ENCODE data around the gene ADPRS. TPM values are rescaled to one million over a fixed set of nuclear protein-coding genes. Genes with fewer than 3 reads are reported as not detected.
A peak's percentile ranks its signal among the peaks of the same experiment; 100 is the strongest.

ADPRS gene
- total RNA-seq, 1 donor from 2014 or later = 23.9 TPM

GRCh38 chr1:36125129-36125991, 36.7 kb downstream of the ADPRS start, which contains the start of gene COL8A2:
TSS of gene COL8A2 (minus strand) at chr1:36125222. CDS start at chr1:36100242, 24,980 bp downstream.
- POLR2A ChIA-PET = no interaction called here
- intact Hi-C loops (cut with micrococcal nuclease) = no loop called here
- CTCF ChIA-PET = no interaction called here
- no peak for TF ChIP-seq CTCF (IDR thresholded peaks at IDR 0.05)
- Mint-ChIP-seq H3K27ac (peak within 1 kb of the TSS; percentile 56), H3K9me3 (no peaks in the 10 kb centered on the region), H3K4me1 (peaks cover 30% of the 10 kb centered on the region), H3K4me3 (peak within 1 kb of the TSS; percentile 80), H3K27me3 (peaks cover 12% of the 10 kb centered on the region), H3K36me3 (ENCODE audit: low read depth) (no peaks in the 10 kb centered on the region)
- ATAC-seq (ENCODE audit: low read depth) = peak; percentile 56
- DNase-seq = peak; percentile 30

- intact Hi-C loops (cut with micrococcal nuclease) = no loop called here
- DNase-seq (no peak), ATAC-seq (ENCODE audit: low read depth) (no peak)
- Mint-ChIP-seq H3K9me3 (no peaks in the 10 kb centered on the region), H3K4me3 (peak overlapping the region; percentile 58), H3K36me3 (ENCODE audit: low read depth) (no peaks in the 10 kb centered on the region), H3K4me1 (peaks cover 30% of the 10 kb centered on the region), H3K27ac (no peak overlapping the region), H3K27me3 (peaks cover 12% of the 10 kb centered on the region)
- TF ChIP-seq CTCF (IDR thresholded peaks at IDR 0.05) = no peak
- CTCF ChIA-PET = no interaction called here
- POLR2A ChIA-PET = no interaction called here
These were observed 37.5 kb downstream of the ADPRS start for GRCh38 chr1:36126005-36126716.

GRCh38 chr1:36126797-36127500, 38.3 kb downstream of the ADPRS start:
- Mint-ChIP-seq H3K4me3 (no peak overlapping the region), H3K36me3 (ENCODE audit: low read depth) (no peaks in the 10 kb centered on the region), H3K9me3 (no peaks in the 10 kb centered on the region), H3K27ac (no peak overlapping the region), H3K4me1 (peaks cover 30% of the 10 kb centered on the region), H3K27me3 (peaks cover 12% of the 10 kb centered on the region)
- DNase-seq (no peak), ATAC-seq (ENCODE audit: low read depth) (no peak)
- intact Hi-C loops (cut with micrococcal nuclease) = no loop called here
- POLR2A ChIA-PET = no interaction called here
- CTCF ChIA-PET = no interaction called here
- no peak for TF ChIP-seq CTCF (IDR thresholded peaks at IDR 0.05)

- intact Hi-C loops (cut with micrococcal nuclease) = no loop called here
- ChIA-PET CTCF (no interaction called here), POLR2A (no interaction called here)
- Mint-ChIP-seq H3K4me3 (no peak overlapping the region), H3K36me3 (ENCODE audit: low read depth) (no peaks in the 10 kb centered on the region), H3K9me3 (no peaks in the 10 kb centered on the region), H3K27ac (no peak overlapping the region), H3K4me1 (peaks cover 19% of the 10 kb centered on the region), H3K27me3 (peaks cover 10% of the 10 kb centered on the region)
- DNase-seq (no peak), ATAC-seq (ENCODE audit: low read depth) (no peak)
- TF ChIP-seq CTCF (IDR thresholded peaks at IDR 0.05) = no peak
These were observed 39.6 kb downstream of the ADPRS start for GRCh38 chr1:36128126-36128904.

Measured in activated B cell treated with CpG ODN at 0.5 μM for 24 hours (primary cell).